ENCODE measurements around the gene KRT12. TPM values are rescaled to one million over a fixed set of nuclear protein-coding genes. Genes with fewer than 3 reads are reported as not detected.

Gene KRT12
- total RNA-seq, 1 experiment from 2014 or later = not detected

DNA sequence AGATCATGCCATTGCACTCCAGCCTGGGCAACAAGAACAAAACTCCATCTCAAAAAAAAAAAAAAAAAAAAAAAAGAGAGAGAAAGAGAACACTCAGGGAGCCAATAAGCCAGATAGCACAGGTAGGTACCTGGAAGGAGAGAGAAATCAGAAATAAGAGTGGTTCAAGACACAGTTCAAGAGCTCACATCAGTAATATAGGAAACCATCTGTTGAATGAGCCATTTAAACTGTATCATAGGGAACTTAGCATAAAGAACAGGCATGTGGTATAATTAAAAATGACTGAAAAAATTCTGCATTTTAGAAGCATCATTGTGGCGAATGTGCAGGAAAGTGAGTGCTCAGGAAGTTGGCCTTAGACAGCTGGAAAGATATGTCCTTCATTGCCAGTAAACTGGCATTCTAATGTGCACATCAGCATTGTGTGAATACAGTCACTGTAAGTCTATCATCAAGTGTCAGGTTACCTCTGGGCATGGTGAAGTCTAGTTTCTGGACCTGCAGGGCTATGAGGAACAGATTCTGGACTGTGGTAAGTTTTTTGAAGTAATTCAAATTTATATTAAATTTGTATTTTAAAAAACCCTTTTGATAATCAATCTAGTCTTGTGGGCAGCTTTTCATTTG is 20.4 kb downstream of the KRT12 start:
- H3K4me1 ChIP-seq (ENCODE audit: insufficient read depth, low read length, poor library complexity, severe bottlenecking) = no peaks in the 10 kb centered on the region
- no peak overlapping the region for H3K27ac ChIP-seq (ENCODE audit: low read depth, low read length, poor library complexity, severe bottlenecking)
- DNase-seq (ENCODE audit: low spot score) = no peak
- no peaks in the 10 kb centered on the region for H3K36me3 ChIP-seq (ENCODE audit: insufficient read depth, low read length, poor library complexity, severe bottlenecking)
- ChIA-PET CTCF (interaction anchor here (0.6 kb wide), 1 partner anchor 802 kb away, joined by 5 read pairs; no protein-coding TSS in a partner anchor), POLR2A (ENCODE audit: low non-redundant PET) (no interaction called here)
- H3K27me3 ChIP-seq (replicated peaks; ENCODE audit: insufficient read depth, low read depth, low read length, poor library complexity) = no peaks in the 10 kb centered on the region
- TF ChIP-seq, protein P1, sequence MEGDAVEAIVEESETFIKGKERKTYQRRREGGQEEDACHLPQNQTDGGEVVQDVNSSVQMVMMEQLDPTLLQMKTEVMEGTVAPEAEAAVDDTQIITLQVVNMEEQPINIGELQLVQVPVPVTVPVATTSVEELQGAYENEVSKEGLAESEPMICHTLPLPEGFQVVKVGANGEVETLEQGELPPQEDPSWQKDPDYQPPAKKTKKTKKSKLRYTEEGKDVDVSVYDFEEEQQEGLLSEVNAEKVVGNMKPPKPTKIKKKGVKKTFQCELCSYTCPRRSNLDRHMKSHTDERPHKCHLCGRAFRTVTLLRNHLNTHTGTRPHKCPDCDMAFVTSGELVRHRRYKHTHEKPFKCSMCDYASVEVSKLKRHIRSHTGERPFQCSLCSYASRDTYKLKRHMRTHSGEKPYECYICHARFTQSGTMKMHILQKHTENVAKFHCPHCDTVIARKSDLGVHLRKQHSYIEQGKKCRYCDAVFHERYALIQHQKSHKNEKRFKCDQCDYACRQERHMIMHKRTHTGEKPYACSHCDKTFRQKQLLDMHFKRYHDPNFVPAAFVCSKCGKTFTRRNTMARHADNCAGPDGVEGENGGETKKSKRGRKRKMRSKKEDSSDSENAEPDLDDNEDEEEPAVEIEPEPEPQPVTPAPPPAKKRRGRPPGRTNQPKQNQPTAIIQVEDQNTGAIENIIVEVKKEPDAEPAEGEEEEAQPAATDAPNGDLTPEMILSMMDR (conservative IDR thresholded peaks at IDR 0.05; ENCODE audit: low read depth, low read length) = no peak
- no peak for TF ChIP-seq EZH2 (IDR thresholded peaks at IDR 0.05; ENCODE audit: borderline replicate concordance, low read depth, low read length, poor library complexity, severe bottlenecking)
- no TSS peak for BruUV-seq (replicated peaks)
- no peak overlapping the region for H3K4me3 ChIP-seq (ENCODE audit: low read depth, low read length, poor library complexity, severe bottlenecking)
- H3K9me3 ChIP-seq (ENCODE audit: low read depth, low read length, poor library complexity, severe bottlenecking) = no peaks in the 10 kb centered on the region
- intact Hi-C loops (cut with micrococcal nuclease; ENCODE audit: unreplicated experiment) = no loop called here

GRCh38 chr17:40844671-40845107 is 22.3 kb downstream of the KRT12 start:
- Histone ChIP-seq H3K4me3 (ENCODE audit: low read depth, low read length, poor library complexity, severe bottlenecking) (no peak overlapping the region), H3K27ac (ENCODE audit: low read depth, low read length, poor library complexity, severe bottlenecking) (no peak overlapping the region), H3K36me3 (ENCODE audit: insufficient read depth, low read length, poor library complexity, severe bottlenecking) (no peaks in the 10 kb centered on the region), H3K27me3 (replicated peaks; ENCODE audit: insufficient read depth, low read depth, low read length, poor library complexity) (no peaks in the 10 kb centered on the region), H3K4me1 (ENCODE audit: insufficient read depth, low read length, poor library complexity, severe bottlenecking) (no peaks in the 10 kb centered on the region), H3K9me3 (ENCODE audit: low read depth, low read length, poor library complexity, severe bottlenecking) (no peaks in the 10 kb centered on the region)
- TF ChIP-seq, protein P1 (conservative IDR thresholded peaks at IDR 0.05; ENCODE audit: low read depth, low read length) = no peak
- TF ChIP-seq EZH2 (IDR thresholded peaks at IDR 0.05; ENCODE audit: borderline replicate concordance, low read depth, low read length, poor library complexity, severe bottlenecking) = no peak
- no peak for DNase-seq (ENCODE audit: low spot score)
- ChIA-PET CTCF (no interaction called here), POLR2A (ENCODE audit: low non-redundant PET) (no interaction called here)
- intact Hi-C loops (cut with micrococcal nuclease; ENCODE audit: unreplicated experiment) = no loop called here
- BruUV-seq (replicated peaks) = no TSS peak

DNA sequence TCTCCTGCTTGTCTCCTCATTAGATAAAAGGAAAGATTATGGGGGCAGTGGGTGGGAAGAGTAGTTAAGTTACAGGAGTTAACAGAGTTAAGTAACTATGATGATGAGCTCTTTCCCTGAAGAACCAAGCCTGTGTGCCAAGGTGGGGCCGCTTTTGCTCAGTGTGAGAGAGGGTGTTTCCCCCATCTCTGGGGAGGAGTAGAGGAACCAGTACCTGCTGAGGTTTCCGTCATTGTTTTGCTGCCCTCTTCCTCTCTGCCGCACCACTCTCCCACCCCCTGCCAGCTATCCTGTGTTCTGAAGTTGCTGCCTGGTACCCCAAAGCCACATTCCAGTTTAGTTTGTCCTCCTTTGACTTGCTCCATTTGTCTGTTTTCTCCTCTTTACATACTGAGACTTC is 23.8 kb downstream of the KRT12 start:
- BruUV-seq (replicated peaks) = no TSS peak
- intact Hi-C loops (cut with micrococcal nuclease; ENCODE audit: unreplicated experiment) = no loop called here
- CTCF ChIA-PET = no interaction called here

More for the DNA sequence above, 23.8 kb downstream of the KRT12 start:
- Histone ChIP-seq H3K36me3 (ENCODE audit: insufficient read depth, low read length, poor library complexity, severe bottlenecking) (no peaks in the 10 kb centered on the region), H3K4me3 (ENCODE audit: low read depth, low read length, poor library complexity, severe bottlenecking) (no peak overlapping the region), H3K9me3 (ENCODE audit: low read depth, low read length, poor library complexity, severe bottlenecking) (no peaks in the 10 kb centered on the region), H3K27ac (ENCODE audit: low read depth, low read length, poor library complexity, severe bottlenecking) (no peak overlapping the region), H3K27me3 (replicated peaks; ENCODE audit: insufficient read depth, low read depth, low read length, poor library complexity) (no peaks in the 10 kb centered on the region), H3K4me1 (ENCODE audit: insufficient read depth, low read length, poor library complexity, severe bottlenecking) (no peaks in the 10 kb centered on the region)
- TF ChIP-seq EZH2 (IDR thresholded peaks at IDR 0.05; ENCODE audit: borderline replicate concordance, low read depth, low read length, poor library complexity, severe bottlenecking) = no peak
- TF ChIP-seq, protein P1 (conservative IDR thresholded peaks at IDR 0.05; ENCODE audit: low read depth, low read length) = no peak
- POLR2A ChIA-PET (ENCODE audit: low non-redundant PET) = interaction anchor here (0.6 kb wide), 1 partner anchor 724 kb away, joined by 11 read pairs; no protein-coding TSS in a partner anchor
- no peak for DNase-seq (ENCODE audit: low spot score)
